Endothelial cell of umbilical vein (primary cell): Measurements from ENCODE around the gene MOG. TPM values are rescaled to one million over a fixed set of nuclear protein-coding genes. Genes with fewer than 3 reads are reported as not detected.

Experiments
- BruUV-seq: library from RNA; stranded (reverse); fragments of 400-500 nt; replicated peaks from 2 replicates; lab custom pipeline; 2021; lab: Mats Ljungman, UMichigan
- CTCF ChIA-PET: fragments of 300-600, 350-600 bp; sonication (Branson Sonifier 250); formaldehyde crosslinking; loops from one replicate; lab custom pipeline; 2021; ENCODE audit warnings: antibody characterized with exemption, inconsistent platforms; lab: Charles Lee
- POLR2A ChIA-PET: fragments of 300-600, 350-600 bp; sonication (Branson Sonifier 250); formaldehyde crosslinking; loops from one replicate; lab custom pipeline; 2021; ENCODE audit warnings: antibody characterized with exemption, inconsistent platforms; lab: Charles Lee
- DNase-seq: peaks from one replicate; pipeline ENCODE4 v3.0.0-alpha.2; 2011; ENCODE audit warnings: low read depth, low spot score
- FAIRE-seq: peaks from 2 replicates; lab custom pipeline; 2011; peaks lifted over from hg19 to GRCh38; lab: Jason Lieb, UNC
- H2AFZ ChIP-seq: 2 replicates; pipeline ENCODE4 v1.6.0; 2012; ENCODE audit warnings: low read depth, low read length, control low read depth, inconsistent platforms
- H3K27ac ChIP-seq: 2 replicates; pipeline ENCODE4 v1.5.1; 2011; ENCODE audit warnings: low read depth, mild to moderate bottlenecking, control low read depth, low read length, moderate library complexity; ENCODE audit not compliant: insufficient read depth
- H3K27me3 ChIP-seq, 2 experiments: 2 replicates each; pipeline versions ENCODE4 v1.6.0 to v1.6.1; 2011; ENCODE audit warnings: low read length in 2 of 2, mixed read lengths in 1 of 2; ENCODE audit not compliant: control insufficient read depth in 2 of 2, insufficient read depth in 2 of 2
- H3K36me3 ChIP-seq, 2 experiments: 2 replicates in 1 of 2; 3 replicates in 1 of 2; pipeline ENCODE4 v1.5.1; 2011; ENCODE audit warnings: low read length in 2 of 2, mild to moderate bottlenecking in 1 of 2, moderate library complexity in 1 of 2; ENCODE audit not compliant: control insufficient read depth in 2 of 2, insufficient read depth in 2 of 2; ENCODE audit errors: extremely low read depth in 1 of 2
- H3K4me1 ChIP-seq: 3 replicates; pipeline ENCODE4 v1.5.1; 2011; ENCODE audit warnings: mild to moderate bottlenecking, low read length; ENCODE audit not compliant: control insufficient read depth, insufficient read depth; ENCODE audit errors: extremely low read depth
- H3K4me2 ChIP-seq: 2 replicates; pipeline ENCODE4 v1.6.1; 2011; ENCODE audit warnings: low read length, control low read depth, mixed read lengths; ENCODE audit not compliant: insufficient read depth
- H3K4me3 ChIP-seq, 3 experiments: fragments of 200-600 bp in 1 of 3; sonication (generic), shearing (Covaris generic) in 1 of 3; replicated peaks in 1 of 3; 2 replicates each; pipeline ENCODE4 v1.5.1; 2011 to 2016; ENCODE audit warnings: control low read depth in 3 of 3, low read length in 3 of 3, mild to moderate bottlenecking in 2 of 3, inconsistent platforms in 1 of 3, low read depth in 1 of 3, moderate library complexity in 1 of 3; ENCODE audit not compliant: insufficient read depth in 1 of 3
- H3K79me2 ChIP-seq: 2 replicates; pipeline ENCODE4 v1.6.0; 2012; ENCODE audit warnings: low read length, inconsistent platforms; ENCODE audit not compliant: control insufficient read depth, insufficient read depth
- H3K9ac ChIP-seq: replicated peaks from 2 replicates; pipeline ENCODE3; 2011; ENCODE audit warnings: low read length, control low read depth; ENCODE audit not compliant: insufficient read depth; ENCODE audit errors: extremely low read depth
- H3K9me1 ChIP-seq: replicated peaks from 3 replicates; pipeline ENCODE4 v1.6.0; 2011; ENCODE audit warnings: mild to moderate bottlenecking, low read length; ENCODE audit not compliant: control insufficient read depth, insufficient read depth; ENCODE audit errors: extremely low read depth
- H3K9me3 ChIP-seq: replicated peaks from 2 replicates; pipeline ENCODE4 v1.5.1; 2012; ENCODE audit warnings: low read length, inconsistent platforms; ENCODE audit not compliant: control insufficient read depth, insufficient read depth
- H4K20me1 ChIP-seq: replicated peaks from 2 replicates; pipeline ENCODE3; 2011; ENCODE audit warnings: mild to moderate bottlenecking, low read length; ENCODE audit not compliant: control insufficient read depth, insufficient read depth; ENCODE audit errors: extremely low read depth
- CTCF ChIP-seq, 2 donors: IDR thresholded peaks; 1 replicate in 1 of 2; 2 replicates in 1 of 2; pipeline ENCODE4 v1.5.1; 2011; ENCODE audit warnings: low read length in 2 of 2, mild to moderate bottlenecking in 2 of 2, moderate library complexity in 2 of 2, control low read depth in 1 of 2, inconsistent platforms in 1 of 2, low read depth in 1 of 2; ENCODE audit not compliant: insufficient read depth in 1 of 2; ENCODE audit errors: extremely low read depth in 1 of 2
- EZH2 ChIP-seq: IDR thresholded peaks from 2 replicates; pipeline ENCODE4 v1.6.1; 2012; ENCODE audit warnings: borderline replicate concordance, low read depth, mild to moderate bottlenecking, moderate library complexity, low read length, inconsistent platforms; ENCODE audit not compliant: severe bottlenecking
- GATA2 ChIP-seq: IDR thresholded peaks from 2 replicates; pipeline ENCODE4 v1.7.0; 2011; ENCODE audit warnings: low read depth, mild to moderate bottlenecking, moderate library complexity, mixed read lengths, low read length; ENCODE audit not compliant: insufficient read length, insufficient read depth
- JUN ChIP-seq: IDR thresholded peaks from 2 replicates; pipeline ENCODE4 v1.6.1; 2011; ENCODE audit warnings: borderline replicate concordance, low read depth; ENCODE audit not compliant: insufficient read length, insufficient read depth
- MAX ChIP-seq: IDR thresholded peaks from 2 replicates; pipeline ENCODE4 v1.6.1; 2011; ENCODE audit not compliant: insufficient read depth, insufficient read length
- POLR2A ChIP-seq: IDR thresholded peaks from 2 replicates; pipeline ENCODE4 v1.6.1; 2012; ENCODE audit warnings: low read depth, mild to moderate bottlenecking, control low read depth, low read length
- POLR2AphosphoS5 ChIP-seq: IDR thresholded peaks from 2 replicates; pipeline ENCODE4 v1.6.1; 2012; ENCODE audit warnings: low read depth, mild to moderate bottlenecking, control low read depth, low read length, moderate library complexity; ENCODE audit not compliant: insufficient read depth
- dilution Hi-C: fragments of 300-500 bp; cut with MboI; formaldehyde crosslinking; loops from one replicate; pipeline ENCODE4 v1.15.0; 2019; ENCODE audit warnings: low sequenced_read_pairs; ENCODE audit not compliant: extremely low pct_ligation_motif_present
- intact Hi-C: fragments of 100-400 bp; cut with micrococcal nuclease; formaldehyde crosslinking; loops from one replicate; pipeline ENCODE4 v1.10.0; 2022
- polyA plus RNA-seq, 4 experiments: library from polyadenylated mRNA; depleted of rRNA in 3 of 4; stranded (reverse) in 3 of 4; unstranded in 1 of 4; fragments of >200 nt; gene quantifications; 2 replicates each; pipeline versions ENCODE4 v1.2.1 to v1.2.3, GENCODE V29; 2011 to 2012; ENCODE audit warnings: missing spikeins in 1 of 4
- total RNA-seq: library from RNA; stranded (reverse); gene quantifications from 2 replicates; pipeline ENCODE4 v1.2.3, GENCODE V29; 2021

The MOG gene
- total and polyA plus RNA-seq, 2 donors (not counting 3 experiments of a cell fraction or from before 2014, with no cell fraction given), result not detected

- Histone ChIP-seq H3K36me3 (no peaks in the 10 kb centered on the region), H3K9me1 (no peaks in the 10 kb centered on the region), H2AFZ (no peak overlapping the region), H3K4me3 (no peak overlapping the region), H3K4me2 (no peak overlapping the region), H3K9me3 (no peaks in the 10 kb centered on the region), H3K4me1 (no peaks in the 10 kb centered on the region), H3K27me3 (peaks cover 18 to 23% of the 10 kb centered on the region in 2 experiments), H3K9ac (no peak overlapping the region), H3K27ac (no peak overlapping the region), H3K79me2 (no peaks in the 10 kb centered on the region), H4K20me1 (no peaks in the 10 kb centered on the region)
- BruUV-seq, result no TSS peak
- no peak for TF ChIP-seq GATA2
- no peak for TF ChIP-seq CTCF (IDR thresholded peaks at IDR 0.05; ENCODE audit: extremely low read depth in 1 of 2, insufficient read depth in 1 of 2, low read depth in 1 of 2, low read length in 2 of 2)
- no peak for TF ChIP-seq EZH2
- TF ChIP-seq JUN, result no peak
- TF ChIP-seq MAX, result no peak
- no peak for TF ChIP-seq POLR2A
- TF ChIP-seq POLR2AphosphoS5, result no peak
- FAIRE-seq, result no peak
- dilution Hi-C loops, result no loop called here
- intact Hi-C loops, result no loop called here
- no peak for DNase-seq
- ChIA-PET POLR2A (no interaction called here), CTCF (interaction anchor here (1.1 kb wide), 1 partner anchor 40 kb away, joined by 4 read pairs; no protein-coding TSS in a partner anchor)
These were observed 735 bp upstream of the MOG start for GRCh38 chr6:29656157-29656556.
